Activated CD8-positive, alpha-beta memory T cell treated with anti-CD3 and anti-CD28 coated beads for 24 hours (primary cell): ENCODE data around the gene FARS2.

Source experiments
- DNase-seq: peaks from one replicate; pipeline ENCODE4 v3.0.0-alpha.2; 2020

The FARS2 gene

DNA sequence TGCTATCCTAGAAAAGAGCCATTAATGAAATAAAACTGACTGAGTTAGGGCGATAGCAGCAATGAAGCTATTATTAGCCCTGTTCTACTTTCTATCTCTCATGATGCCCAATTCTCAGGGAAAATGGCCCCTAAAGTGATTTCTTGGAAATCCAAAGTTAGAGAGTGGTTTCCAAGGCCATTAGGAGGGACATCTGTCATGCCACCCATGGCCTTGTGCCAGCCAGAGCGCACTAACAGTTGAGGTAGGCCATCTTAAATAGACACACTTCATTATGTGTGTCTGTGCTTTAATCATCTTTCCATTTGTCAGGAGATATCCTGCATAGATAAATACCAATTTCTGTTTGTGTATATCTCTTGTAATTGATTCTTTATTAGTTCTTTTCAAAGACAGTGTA is 483.8 kb downstream of the FARS2 start:
- no peak for DNase-seq

DNA sequence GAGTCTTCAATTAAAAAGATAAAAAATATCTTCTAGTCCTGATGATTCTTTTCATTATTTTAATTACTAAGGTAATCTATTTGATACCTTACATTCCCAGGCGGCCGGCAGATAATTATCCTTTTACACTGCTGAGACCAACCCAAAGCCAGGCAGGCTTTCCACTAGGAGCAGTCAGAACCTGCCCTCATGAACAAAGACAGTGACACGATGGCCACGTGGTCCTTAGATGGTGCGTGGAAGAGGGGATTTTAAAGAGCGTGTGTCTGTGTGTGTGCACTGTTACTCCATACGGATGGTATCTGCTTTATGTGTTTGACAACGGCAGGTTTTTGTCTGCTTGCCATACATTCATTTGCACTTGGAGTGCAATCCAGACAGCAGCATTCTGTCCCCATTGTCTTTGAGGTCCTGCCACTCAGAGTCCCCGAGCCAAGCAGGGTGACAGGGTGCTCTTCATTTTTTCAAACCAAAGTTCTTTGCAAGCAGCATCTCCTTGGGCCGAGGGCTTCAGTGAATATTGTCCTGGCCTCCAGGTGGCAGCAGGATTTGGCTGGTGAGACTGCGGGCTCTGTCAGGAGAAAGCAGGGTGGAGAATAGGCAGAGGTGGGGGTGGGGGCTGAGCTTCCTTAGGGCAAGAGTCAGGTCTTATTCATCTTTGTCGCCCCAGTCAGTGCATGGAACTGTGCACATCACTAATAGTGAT is 484.9 kb downstream of the FARS2 start:
- DNase-seq = no peak

GRCh38 chr6:5746759-5747130 is 485.4 kb downstream of the FARS2 start:
- DNase-seq = no peak

GRCh38 chr6:5747379-5747778 is 486.1 kb downstream of the FARS2 start:
- no peak for DNase-seq

GRCh38 chr6:5749016-5749650 is 487.8 kb downstream of the FARS2 start:
- no peak for DNase-seq

GRCh38 chr6:5749651-5750215 is 488.4 kb downstream of the FARS2 start:
- DNase-seq = no peak

GRCh38 chr6:5751525-5752390 is 490.4 kb downstream of the FARS2 start:
- no peak for DNase-seq

DNA sequence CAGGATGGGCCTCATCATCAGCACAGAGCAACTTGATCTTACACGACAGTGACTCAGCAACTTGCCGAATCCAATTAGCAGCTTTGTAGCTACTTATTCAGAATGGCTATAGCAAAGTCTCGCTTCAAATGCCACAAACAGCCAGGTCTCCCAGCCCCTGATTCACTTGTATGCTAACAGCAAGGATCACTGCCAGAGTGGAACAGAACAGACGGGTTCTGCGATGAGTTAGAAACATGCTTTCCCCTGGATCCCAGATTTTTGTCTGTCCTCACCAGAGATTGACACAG is 491.0 kb downstream of the FARS2 start:
- DNase-seq = no peak

- DNase-seq = no peak
Observed at GRCh38 chr6:5753209-5753608, 491.9 kb downstream of the FARS2 start.

DNA sequence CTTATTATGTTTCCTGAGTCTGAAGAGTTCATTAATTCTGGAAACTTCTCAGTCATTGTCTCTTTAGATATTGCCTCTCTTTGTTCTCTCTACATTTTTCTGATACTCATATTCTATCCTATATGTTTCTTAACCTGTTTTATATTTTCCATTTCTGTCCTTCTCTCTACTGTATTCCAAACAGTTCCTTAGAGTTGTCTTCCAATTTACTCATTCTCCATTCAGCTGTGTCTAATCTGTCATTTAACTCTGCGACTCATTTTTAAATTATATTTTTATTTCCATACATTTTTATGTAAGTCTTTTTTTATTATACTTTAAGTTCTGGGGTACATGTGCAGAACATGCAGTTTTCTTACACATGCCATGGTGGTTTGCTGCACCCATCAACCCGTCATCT is 493.6 kb downstream of the FARS2 start:
- DNase-seq = no peak

DNA sequence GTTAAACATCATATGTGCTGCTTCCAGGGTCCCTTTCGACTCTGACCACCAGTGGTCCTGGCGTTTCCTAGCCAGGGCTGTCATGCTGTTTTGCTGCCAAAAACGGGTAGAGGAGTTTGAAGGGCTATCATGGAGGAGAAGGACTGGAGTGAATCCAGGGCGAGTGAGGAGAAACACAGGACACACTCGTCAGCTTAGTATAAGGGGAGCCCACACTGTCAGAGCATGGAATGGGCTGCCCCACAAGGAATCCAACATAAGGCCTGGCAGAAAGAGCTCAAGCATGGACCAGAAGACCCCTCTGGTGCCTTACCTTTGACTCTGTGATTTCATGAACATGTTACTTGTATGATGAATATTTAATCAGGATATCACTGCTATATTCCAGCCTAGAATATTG is 498.3 kb downstream of the FARS2 start:
- no peak for DNase-seq

DNA sequence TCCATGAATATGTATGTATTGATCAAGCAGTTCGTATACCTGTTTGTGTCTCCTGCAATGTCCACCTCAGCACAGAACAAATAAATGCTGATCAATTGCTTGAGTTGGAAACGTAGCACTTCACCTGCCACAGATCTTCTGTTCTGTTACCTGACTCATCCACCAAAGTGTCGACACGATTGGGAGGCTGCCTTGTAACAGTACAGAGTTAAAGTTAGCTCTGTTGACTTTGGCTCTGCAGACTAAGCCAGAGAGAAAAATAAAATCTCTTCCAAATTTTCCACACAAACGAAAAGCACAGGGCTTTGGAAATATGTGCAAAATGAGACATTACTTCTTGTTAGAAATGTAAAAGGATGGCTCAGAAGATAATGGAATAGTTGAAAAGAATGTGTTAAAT is 500.1 kb downstream of the FARS2 start:
- DNase-seq = no peak

GRCh38 chr6:5762561-5762968 is 501.3 kb downstream of the FARS2 start:
- no peak for DNase-seq

DNA sequence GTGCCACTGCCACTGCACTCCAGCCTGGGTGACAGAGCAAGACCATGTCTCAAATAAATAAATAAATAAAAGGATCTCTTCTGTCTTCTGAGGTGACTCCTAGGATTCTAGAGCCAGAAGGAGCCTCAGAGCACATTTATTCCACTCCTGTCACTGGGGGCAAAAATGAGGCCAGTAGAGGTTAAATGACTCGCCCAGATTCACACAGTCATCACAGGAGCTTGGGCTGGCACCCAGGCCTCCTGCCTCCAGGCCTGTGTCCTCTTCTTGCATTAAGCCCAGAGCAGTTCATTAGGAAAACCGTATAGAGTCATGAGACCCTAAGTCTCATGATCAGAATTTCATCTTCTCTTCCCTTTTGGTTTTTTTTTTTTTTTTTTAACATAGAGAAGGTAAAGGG is 502.1 kb downstream of the FARS2 start:
- DNase-seq = no peak

DNA sequence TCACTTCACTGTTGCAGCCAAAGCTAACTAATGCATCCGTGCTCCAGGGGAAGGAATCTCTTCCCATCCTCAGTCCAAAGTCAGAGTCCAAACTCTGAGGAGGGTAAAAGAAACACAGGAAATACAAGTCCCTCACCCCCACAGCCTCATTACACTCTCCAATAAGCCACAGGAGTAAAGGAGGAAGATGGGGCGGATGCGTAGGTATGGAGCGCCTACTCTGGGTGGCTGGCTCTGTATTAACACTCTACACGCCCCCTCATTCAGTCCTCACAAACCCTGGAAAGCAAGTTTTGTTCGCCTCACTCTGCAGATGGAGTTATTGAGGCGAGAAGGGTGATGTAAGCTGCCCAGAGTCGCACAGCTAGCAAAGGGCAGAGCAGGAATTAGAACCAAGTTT is 502.6 kb downstream of the FARS2 start:
- DNase-seq = no peak

- DNase-seq = no peak
Observed at GRCh38 chr6:5764401-5764955, 503.2 kb downstream of the FARS2 start.

GRCh38 chr6:5765141-5765760 is 503.9 kb downstream of the FARS2 start:
- no peak for DNase-seq

GRCh38 chr6:5766260-5766659 is 504.9 kb downstream of the FARS2 start:
- DNase-seq = no peak

DNA sequence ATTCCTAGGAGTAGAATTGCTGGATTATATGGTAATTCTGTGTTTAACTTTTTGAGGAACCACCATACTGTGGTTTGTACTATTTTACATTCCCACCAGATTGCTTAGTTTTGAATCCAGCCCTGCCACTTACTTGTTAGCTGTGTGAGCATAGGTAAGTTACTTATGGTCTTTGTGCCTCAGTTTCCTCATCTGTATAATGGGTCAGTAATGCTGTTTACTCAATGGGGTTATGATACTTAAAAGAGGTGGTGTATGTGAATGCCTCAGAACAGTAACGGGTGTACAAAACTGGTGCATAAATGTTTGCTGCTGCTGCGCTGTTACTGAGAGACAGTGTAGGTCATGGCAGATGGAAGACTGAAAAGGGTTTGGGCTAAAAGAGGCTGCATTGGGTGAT is 506.2 kb downstream of the FARS2 start:
- DNase-seq = no peak

- DNase-seq = no peak
Observed at GRCh38 chr6:5771211-5771610, 509.9 kb downstream of the FARS2 start.

DNA sequence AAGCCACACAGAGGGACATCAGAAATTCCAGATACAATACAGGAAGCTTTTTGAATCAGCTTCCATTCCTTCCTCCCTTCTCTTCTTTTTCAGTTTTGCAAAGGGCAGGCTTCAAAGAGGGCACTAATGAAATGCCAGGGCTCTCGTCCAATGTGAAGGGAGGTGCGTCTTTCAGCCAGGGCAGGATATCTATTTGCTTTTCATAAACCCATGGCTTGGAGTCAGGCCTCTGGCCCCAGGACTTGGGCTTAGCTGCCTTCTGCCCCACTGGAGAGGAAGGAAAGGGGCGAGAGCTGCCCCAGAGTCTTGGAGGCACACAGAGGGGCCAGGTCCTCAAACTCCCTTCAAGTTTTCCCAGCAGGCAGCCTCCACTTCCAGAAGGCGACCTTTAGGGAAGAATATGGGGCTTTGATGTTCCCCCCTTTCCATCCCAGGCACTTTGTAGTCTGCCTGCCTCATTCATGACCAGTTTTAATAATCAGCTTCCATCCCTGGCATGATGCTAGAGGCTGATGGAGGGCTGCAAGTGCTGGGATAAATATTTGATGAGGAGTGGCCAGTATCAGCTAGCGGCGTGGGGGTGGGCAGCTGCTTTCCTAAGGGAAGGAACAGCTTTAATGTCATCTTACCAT is 510.6 kb downstream of the FARS2 start:
- no peak for DNase-seq

GRCh38 chr6:5772408-5773120 is 511.3 kb downstream of the FARS2 start:
- DNase-seq = no peak
